Measurements from ENCODE around the gene CLUH. TPM values are rescaled to one million over a fixed set of nuclear protein-coding genes. Genes with fewer than 3 reads are reported as not detected.

CLUH gene
- total RNA-seq, 2 experiments from 2014 or later: 34.4 to 34.8 TPM

DNA sequence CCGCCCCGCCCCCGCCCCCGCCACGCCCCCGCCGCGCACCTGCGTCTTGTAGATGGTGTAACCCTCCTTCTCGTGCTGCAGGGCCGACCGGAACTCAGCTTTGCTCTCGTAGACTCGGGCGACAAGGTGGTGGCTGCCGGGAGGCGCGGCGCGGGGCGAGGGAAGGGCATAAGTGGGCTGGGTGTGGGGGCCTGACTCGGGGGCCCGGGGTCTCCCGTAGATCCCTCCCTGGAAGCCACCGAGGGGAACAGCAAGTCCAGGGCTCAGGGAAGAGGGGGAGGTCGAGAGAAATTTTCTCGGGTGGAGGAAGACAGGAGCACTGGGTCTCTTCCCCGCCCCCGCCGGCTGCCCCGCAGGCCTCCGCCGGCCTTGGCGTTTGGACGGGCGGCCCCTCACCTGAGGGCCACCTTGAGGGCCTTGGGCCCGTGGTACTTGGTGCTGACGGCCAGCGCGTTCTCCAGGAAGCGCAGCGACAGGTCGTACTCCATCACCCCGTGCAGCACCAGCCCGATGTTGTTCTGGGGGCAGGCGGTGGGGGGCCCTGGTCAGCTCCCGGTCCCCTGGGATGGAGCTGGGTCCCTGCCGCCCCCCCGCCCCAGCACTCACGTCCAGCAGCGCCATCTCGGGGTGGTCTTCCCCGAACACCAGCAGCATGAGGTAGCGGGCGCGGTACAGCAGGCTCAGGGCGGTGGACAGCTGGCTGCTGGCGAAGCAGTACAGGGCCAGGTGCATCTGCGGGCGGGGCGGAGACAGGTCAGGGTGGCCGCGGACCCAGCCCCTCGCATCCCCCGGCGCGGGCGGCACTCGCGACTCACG is 19.4 kb downstream of the CLUH start:
- DNase-seq: peak in 1 of 14 experiments; percentile 32
- peaks cover 15% of the 10 kb centered on the region for H3K36me3 Mint-ChIP-seq (ENCODE audit: low read depth)
- H3K27ac Mint-ChIP-seq: no peak overlapping the region
- H3K36me3 ChIP-seq (ENCODE audit: insufficient read depth, low read length): peaks cover 48% of the 10 kb centered on the region
- no peak for ATAC-seq (ENCODE audit: poor library complexity)
- H3K4me1 Mint-ChIP-seq (ENCODE audit: low read depth): peaks cover 11% of the 10 kb centered on the region
- CTCF ChIA-PET: no interaction called here
- no peaks in the 10 kb centered on the region for H3K9me3 Mint-ChIP-seq
- no peaks in the 10 kb centered on the region for H3K27me3 ChIP-seq (ENCODE audit: control insufficient read depth in 1 of 2, insufficient read depth in 2 of 2, low read length in 2 of 2)
- peaks cover 29% of the 10 kb centered on the region for H3K4me1 ChIP-seq (ENCODE audit: insufficient read depth, low read length)
- intact Hi-C loops (cut with DNase I, micrococcal nuclease): no loop called here
- H3K4me3 Mint-ChIP-seq: no peak overlapping the region
- POLR2A ChIA-PET: no interaction called here
- TF ChIP-seq, protein P1, sequence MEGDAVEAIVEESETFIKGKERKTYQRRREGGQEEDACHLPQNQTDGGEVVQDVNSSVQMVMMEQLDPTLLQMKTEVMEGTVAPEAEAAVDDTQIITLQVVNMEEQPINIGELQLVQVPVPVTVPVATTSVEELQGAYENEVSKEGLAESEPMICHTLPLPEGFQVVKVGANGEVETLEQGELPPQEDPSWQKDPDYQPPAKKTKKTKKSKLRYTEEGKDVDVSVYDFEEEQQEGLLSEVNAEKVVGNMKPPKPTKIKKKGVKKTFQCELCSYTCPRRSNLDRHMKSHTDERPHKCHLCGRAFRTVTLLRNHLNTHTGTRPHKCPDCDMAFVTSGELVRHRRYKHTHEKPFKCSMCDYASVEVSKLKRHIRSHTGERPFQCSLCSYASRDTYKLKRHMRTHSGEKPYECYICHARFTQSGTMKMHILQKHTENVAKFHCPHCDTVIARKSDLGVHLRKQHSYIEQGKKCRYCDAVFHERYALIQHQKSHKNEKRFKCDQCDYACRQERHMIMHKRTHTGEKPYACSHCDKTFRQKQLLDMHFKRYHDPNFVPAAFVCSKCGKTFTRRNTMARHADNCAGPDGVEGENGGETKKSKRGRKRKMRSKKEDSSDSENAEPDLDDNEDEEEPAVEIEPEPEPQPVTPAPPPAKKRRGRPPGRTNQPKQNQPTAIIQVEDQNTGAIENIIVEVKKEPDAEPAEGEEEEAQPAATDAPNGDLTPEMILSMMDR (IDR thresholded peaks at IDR 0.05): no peak
- no peak overlapping the region for H3K27ac ChIP-seq (ENCODE audit: low read depth in 1 of 2, low read length in 2 of 2)
- no peaks in the 10 kb centered on the region for H3K9me3 ChIP-seq (ENCODE audit: control insufficient read depth in 1 of 2, insufficient read depth in 1 of 2, low read length in 2 of 2)
- no peak overlapping the region for H3K4me3 ChIP-seq (ENCODE audit: low read length)
- H3K27me3 Mint-ChIP-seq: no peaks in the 10 kb centered on the region

DNA sequence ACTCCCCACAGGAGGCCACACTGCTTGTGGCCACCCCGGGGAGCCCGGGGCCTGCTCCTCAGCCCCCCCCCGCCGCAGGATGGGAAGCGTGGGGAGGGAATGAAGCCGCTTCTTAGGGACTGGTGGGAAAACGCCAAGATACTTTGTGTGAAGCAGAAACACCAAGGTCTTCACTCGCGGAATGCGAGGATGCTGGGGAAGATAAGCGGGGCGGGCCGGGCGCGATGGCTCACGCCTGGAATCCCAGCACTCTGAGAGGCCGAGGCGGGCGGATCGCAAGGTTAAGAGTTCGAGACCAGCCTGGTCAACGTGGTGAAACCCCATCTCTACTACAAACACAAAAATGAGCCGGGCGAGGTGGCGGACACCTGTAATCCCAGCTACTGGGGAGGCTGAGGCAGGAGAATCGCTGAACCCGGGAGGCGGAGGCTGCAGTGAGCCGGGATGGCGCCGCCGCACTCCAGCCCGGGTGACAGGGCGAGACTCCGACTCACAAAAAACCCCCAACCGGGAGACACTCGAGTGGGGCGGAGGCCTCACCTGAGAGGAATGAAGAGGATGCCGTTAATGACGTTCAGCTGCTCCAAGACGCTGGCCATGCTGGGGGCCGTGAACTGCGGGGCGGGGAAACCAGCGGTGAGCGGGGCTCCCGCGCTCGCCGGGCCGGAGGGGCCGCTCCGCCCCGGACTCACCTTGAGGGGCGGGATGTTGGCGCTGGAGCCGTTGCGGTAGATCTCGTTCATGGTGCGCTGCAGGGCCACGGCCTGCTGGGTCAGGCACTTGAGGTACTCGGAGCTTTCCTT is 20.3 kb downstream of the CLUH start:
- peaks cover 42% of the 10 kb centered on the region for H3K36me3 ChIP-seq (ENCODE audit: insufficient read depth, low read length)
- no peak overlapping the region for H3K27ac ChIP-seq (ENCODE audit: low read depth in 1 of 2, low read length in 2 of 2)
- Mint-ChIP-seq H3K4me1 (ENCODE audit: low read depth) (peaks cover 11% of the 10 kb centered on the region), H3K36me3 (ENCODE audit: low read depth) (peaks cover 9% of the 10 kb centered on the region), H3K27ac (no peak overlapping the region), H3K27me3 (no peaks in the 10 kb centered on the region), H3K4me3 (no peak overlapping the region), H3K9me3 (no peaks in the 10 kb centered on the region)
- ChIA-PET CTCF (no interaction called here), POLR2A (no interaction called here)
- intact Hi-C loops (cut with DNase I, micrococcal nuclease): no loop called here
- TF ChIP-seq, protein P1 (IDR thresholded peaks at IDR 0.05): no peak
- no peak overlapping the region for H3K4me3 ChIP-seq (ENCODE audit: low read length)
- H3K9me3 ChIP-seq (ENCODE audit: control insufficient read depth in 1 of 2, insufficient read depth in 1 of 2, low read length in 2 of 2): no peaks in the 10 kb centered on the region
- H3K4me1 ChIP-seq (ENCODE audit: insufficient read depth, low read length): peaks cover 29% of the 10 kb centered on the region
- no peaks in the 10 kb centered on the region for H3K27me3 ChIP-seq (ENCODE audit: control insufficient read depth in 1 of 2, insufficient read depth in 2 of 2, low read length in 2 of 2)
- ATAC-seq (ENCODE audit: poor library complexity) (no peak), DNase-seq (peak in 1 of 14 experiments; percentile 35)

DNA sequence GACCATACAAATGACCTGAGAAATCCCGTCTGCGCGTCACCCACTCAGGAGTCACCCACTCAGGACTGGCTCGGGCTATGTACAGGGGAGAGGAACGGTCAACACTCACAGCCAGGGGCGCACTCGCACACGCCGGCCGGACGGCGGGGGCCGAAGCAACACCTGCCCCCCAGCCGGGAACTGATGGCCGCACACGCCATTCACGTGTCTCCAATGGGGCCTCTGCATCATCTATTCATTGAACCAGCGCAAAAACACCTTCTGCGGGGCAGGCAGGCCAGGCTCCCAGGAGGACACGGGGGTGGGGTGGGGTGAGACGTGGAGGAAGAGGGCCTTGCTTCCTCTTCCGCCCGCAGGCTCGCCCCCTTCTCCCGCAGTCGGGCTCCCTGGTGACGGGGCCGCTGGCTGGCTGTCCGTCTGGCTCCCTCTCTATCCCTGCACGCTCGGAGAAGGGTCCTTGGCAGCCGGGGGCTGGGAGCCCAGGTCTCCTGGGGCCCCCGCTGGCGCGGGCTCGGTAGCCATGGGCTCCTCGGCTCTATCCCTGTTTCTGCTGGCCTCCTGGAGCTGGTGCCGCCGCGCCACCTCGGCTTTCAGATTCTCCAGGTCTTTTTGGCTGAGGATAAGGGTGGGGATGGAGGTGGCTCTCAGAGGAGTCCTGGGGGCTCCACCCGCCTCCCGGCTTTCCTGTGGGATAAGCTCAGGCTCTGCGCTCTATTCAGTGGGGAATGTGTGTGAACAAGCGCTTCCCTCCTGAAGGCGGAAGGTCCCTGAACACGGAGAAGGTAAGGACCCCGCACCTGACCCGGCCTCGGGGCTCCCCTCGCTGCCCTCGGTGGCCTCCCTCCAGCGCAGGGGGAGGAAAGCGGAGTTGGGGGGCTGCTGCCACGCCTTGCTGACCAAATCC is 21.1 kb downstream of the CLUH start:
- TF ChIP-seq, protein P1 (IDR thresholded peaks at IDR 0.05): no peak
- H3K9me3 ChIP-seq (ENCODE audit: control insufficient read depth in 1 of 2, insufficient read depth in 1 of 2, low read length in 2 of 2): no peaks in the 10 kb centered on the region
- peak in 1 of 14 experiments; percentile 34 for DNase-seq
- H3K36me3 Mint-ChIP-seq (ENCODE audit: low read depth): peaks cover 9% of the 10 kb centered on the region
- no peak overlapping the region for H3K27ac ChIP-seq (ENCODE audit: low read depth in 1 of 2, low read length in 2 of 2)
- H3K4me3 Mint-ChIP-seq: no peak overlapping the region
- no peak overlapping the region for H3K27ac Mint-ChIP-seq
- H3K27me3 ChIP-seq (ENCODE audit: control insufficient read depth in 1 of 2, insufficient read depth in 2 of 2, low read length in 2 of 2): no peaks in the 10 kb centered on the region
- ChIA-PET CTCF (no interaction called here), POLR2A (interaction anchor here (1.1 kb wide), 1 partner anchor 97 kb away, joined by 3 read pairs; the partner anchor contains the start of gene PAFAH1B1)
- intact Hi-C loops (cut with DNase I, micrococcal nuclease): no loop called here
- H3K36me3 ChIP-seq (ENCODE audit: insufficient read depth, low read length): peaks cover 33% of the 10 kb centered on the region
- peaks cover 29% of the 10 kb centered on the region for H3K4me1 ChIP-seq (ENCODE audit: insufficient read depth, low read length)
- H3K27me3 Mint-ChIP-seq: no peaks in the 10 kb centered on the region
- peaks cover 11% of the 10 kb centered on the region for H3K4me1 Mint-ChIP-seq (ENCODE audit: low read depth)
- ATAC-seq (ENCODE audit: poor library complexity): no peak
- H3K9me3 Mint-ChIP-seq: no peaks in the 10 kb centered on the region
- H3K4me3 ChIP-seq (ENCODE audit: low read length): no peak overlapping the region

All from CD4-positive, alpha-beta T cell (primary cell).